Neural crest cell (in vitro differentiated cells): Measurements from ENCODE around the gene CASTOR1. TPM values are rescaled to one million over a fixed set of nuclear protein-coding genes. Genes with fewer than 3 reads are reported as not detected.
A peak's percentile ranks its signal among the peaks of the same experiment; 100 is the strongest.

Source experiments
- DNase-seq: peaks from one replicate; pipeline ENCODE4 v3.0.0; 2021; ENCODE audit warnings: low read depth, mixed read lengths, low spot score
- H3K27ac Mint-ChIP-seq: one replicate; pipeline ENCODE4 v1.8.0; 2021; ENCODE audit warnings: mild to moderate bottlenecking, mixed read lengths; ENCODE audit not compliant: unreplicated experiment
- H3K27me3 Mint-ChIP-seq: 2 replicates; pipeline ENCODE4 v1.8.0; 2021; ENCODE audit warnings: low read depth, mild to moderate bottlenecking, mixed read lengths
- H3K36me3 Mint-ChIP-seq: 2 replicates; pipeline ENCODE4 v1.8.0; 2021; ENCODE audit warnings: low read depth, mild to moderate bottlenecking, mixed read lengths
- H3K4me1 Mint-ChIP-seq: 2 replicates; pipeline ENCODE4 v1.8.0; 2021; ENCODE audit warnings: mixed read lengths
- H3K4me3 Mint-ChIP-seq: one replicate; pipeline ENCODE4 v1.8.0; 2021; ENCODE audit warnings: mild to moderate bottlenecking, mixed read lengths
- H3K9me3 Mint-ChIP-seq: 2 replicates; pipeline ENCODE4 v1.8.0; 2021; ENCODE audit warnings: mixed read lengths
- total RNA-seq: library from RNA; stranded (reverse); gene quantifications from 2 replicates; pipeline ENCODE4 v1.2.1, GENCODE V29; 2021
- TF ChIP-seq, protein P1 (sequence below): fragments of 200-600 bp; sonication (generic); conservative IDR thresholded peaks from 2 replicates; pipeline ENCODE4 v1.5.0; 2021; ENCODE audit warnings: antibody characterized with exemption, mild to moderate bottlenecking

CASTOR1 gene
- total RNA-seq, 1 donor from 2014 or later = 6.2 TPM

DNA sequence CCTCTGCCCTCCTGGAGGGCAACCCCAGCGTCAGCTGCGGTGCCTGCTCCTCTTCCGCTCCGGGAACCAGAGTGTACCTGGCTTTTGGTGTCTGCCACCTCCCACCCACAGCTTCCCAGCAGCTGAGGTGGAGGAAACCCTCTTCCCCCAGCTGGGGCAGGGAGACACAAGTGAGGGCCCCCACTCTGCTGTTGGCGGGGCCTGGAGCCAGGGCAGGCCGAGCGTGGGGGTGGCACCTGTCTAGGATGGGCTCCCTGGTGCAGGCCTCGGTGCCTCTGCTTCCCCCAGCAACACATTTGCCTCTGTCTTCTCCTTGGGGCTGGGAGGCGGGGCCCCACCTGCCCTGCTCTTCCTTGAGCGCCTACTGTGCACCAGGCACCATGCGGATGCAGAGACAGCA is 29.0 kb downstream of the CASTOR1 start:
- Mint-ChIP-seq H3K36me3 (no peaks in the 10 kb centered on the region), H3K9me3 (no peaks in the 10 kb centered on the region), H3K27ac (no peak overlapping the region), H3K27me3 (no peaks in the 10 kb centered on the region), H3K4me3 (no peak overlapping the region), H3K4me1 (peaks cover 15% of the 10 kb centered on the region)
- no peak for DNase-seq
- TF ChIP-seq, protein P1, sequence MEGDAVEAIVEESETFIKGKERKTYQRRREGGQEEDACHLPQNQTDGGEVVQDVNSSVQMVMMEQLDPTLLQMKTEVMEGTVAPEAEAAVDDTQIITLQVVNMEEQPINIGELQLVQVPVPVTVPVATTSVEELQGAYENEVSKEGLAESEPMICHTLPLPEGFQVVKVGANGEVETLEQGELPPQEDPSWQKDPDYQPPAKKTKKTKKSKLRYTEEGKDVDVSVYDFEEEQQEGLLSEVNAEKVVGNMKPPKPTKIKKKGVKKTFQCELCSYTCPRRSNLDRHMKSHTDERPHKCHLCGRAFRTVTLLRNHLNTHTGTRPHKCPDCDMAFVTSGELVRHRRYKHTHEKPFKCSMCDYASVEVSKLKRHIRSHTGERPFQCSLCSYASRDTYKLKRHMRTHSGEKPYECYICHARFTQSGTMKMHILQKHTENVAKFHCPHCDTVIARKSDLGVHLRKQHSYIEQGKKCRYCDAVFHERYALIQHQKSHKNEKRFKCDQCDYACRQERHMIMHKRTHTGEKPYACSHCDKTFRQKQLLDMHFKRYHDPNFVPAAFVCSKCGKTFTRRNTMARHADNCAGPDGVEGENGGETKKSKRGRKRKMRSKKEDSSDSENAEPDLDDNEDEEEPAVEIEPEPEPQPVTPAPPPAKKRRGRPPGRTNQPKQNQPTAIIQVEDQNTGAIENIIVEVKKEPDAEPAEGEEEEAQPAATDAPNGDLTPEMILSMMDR = no peak

DNA sequence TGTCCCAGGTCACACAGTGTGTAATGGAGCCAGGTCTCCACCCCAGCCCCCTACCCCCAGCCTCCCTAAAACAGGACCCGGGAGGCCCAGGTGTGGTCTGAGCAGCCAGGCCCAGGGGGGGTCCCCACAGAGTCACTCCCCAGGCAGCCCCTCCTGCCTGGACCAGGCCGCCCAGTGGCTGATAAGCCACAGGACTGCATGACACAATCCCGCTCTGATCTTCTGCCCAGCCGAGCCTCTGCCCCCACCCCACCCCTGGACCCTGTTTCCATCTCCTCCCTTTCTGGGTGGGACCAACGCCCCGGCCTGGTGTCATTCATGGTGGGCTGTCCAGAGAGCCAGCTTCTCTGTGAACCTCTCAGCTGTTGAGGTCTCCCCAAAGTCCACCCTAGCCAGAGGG is 35.0 kb downstream of the CASTOR1 start:
- TF ChIP-seq, protein P1 = no peak
- peaks cover 21% of the 10 kb centered on the region for H3K27me3 Mint-ChIP-seq
- H3K4me3 Mint-ChIP-seq = no peak overlapping the region
- no peaks in the 10 kb centered on the region for H3K36me3 Mint-ChIP-seq
- H3K27ac Mint-ChIP-seq = no peak overlapping the region
- no peak for DNase-seq
- H3K4me1 Mint-ChIP-seq = peaks cover 35% of the 10 kb centered on the region
- H3K9me3 Mint-ChIP-seq = no peaks in the 10 kb centered on the region

DNA sequence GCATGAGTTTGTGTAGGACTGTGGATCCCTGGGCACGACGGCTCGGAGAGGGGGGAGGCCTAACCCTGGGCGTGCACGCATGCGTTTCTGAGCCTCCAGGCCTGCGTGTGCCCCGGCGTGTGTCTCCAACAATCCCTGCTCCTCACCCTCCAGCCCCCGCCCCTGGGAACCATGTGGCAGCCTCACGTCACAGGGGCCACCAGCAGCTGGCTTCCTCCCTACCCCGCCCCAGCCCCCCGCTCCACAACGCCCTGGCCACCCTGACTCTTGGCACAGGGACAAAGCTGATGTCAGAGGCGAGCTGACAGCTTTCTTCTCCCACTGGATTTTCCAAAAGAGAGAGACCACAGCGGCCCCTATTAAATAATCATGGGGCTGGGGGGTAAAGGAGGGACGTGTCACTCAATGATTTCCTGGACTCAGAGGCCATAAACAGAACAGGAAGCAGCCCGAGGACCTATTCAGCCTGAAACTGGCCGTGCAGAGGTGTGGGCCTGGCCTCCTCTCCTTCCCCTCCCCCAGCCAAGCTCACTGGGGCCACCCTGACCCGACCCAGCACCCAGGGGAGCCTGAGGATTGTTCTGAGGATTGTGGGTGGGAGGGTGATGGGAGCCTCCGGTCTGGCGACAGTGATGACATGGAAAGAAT is 36.0 kb downstream of the CASTOR1 start:
- H3K27ac Mint-ChIP-seq = peak overlapping the region; percentile 71
- H3K9me3 Mint-ChIP-seq = no peaks in the 10 kb centered on the region
- H3K27me3 Mint-ChIP-seq = peaks cover 25% of the 10 kb centered on the region
- TF ChIP-seq, protein P1 = no peak
- H3K36me3 Mint-ChIP-seq = no peaks in the 10 kb centered on the region
- no peak overlapping the region for H3K4me3 Mint-ChIP-seq
- DNase-seq = peak; percentile 53
- H3K4me1 Mint-ChIP-seq = peaks cover 41% of the 10 kb centered on the region

DNA sequence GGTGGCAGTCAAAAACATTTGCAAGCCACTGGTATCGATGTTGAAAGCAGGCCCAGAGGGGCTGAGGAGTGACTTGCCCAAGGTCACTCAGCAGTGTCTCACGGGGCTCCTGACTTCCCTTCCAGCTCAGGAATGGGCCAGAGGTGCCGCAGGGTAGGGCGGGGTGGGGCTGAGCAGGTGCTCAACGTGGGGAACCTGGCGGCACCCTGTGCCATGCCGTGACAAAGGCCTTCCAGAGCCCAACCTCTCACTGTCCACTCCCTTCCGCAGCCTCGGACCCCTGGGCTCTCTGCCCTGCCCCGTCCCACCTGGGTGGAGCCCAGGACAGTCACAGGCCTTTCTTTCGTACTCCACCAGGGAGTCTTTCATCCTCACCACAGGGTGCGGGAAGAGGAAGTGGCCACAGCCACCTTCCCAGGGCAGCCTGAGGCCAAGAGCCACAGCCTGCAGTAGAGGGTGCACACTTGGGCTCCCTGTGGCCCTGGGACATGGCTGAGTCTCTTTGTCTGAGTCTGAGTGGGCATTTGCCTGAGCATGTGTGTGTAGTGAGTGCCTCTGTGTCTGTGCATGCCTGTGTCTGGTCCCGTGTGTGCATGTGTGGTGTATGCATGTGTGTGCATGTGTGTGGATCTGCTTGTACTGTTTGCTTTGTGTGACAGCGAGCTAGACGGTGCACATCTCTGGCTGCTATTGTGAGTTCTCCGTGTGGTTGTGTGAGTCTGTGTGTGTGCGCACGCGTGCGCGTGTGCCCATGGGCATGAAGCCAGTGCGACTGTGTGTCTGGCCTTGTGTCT is 36.7 kb downstream of the CASTOR1 start:
- H3K9me3 Mint-ChIP-seq = no peaks in the 10 kb centered on the region
- H3K4me1 Mint-ChIP-seq = peaks cover 43% of the 10 kb centered on the region
- no peak overlapping the region for H3K4me3 Mint-ChIP-seq
- H3K27ac Mint-ChIP-seq = peak overlapping the region; percentile 71
- no peak for DNase-seq
- H3K27me3 Mint-ChIP-seq = peaks cover 32% of the 10 kb centered on the region
- TF ChIP-seq, protein P1 = no peak
- no peaks in the 10 kb centered on the region for H3K36me3 Mint-ChIP-seq

DNA sequence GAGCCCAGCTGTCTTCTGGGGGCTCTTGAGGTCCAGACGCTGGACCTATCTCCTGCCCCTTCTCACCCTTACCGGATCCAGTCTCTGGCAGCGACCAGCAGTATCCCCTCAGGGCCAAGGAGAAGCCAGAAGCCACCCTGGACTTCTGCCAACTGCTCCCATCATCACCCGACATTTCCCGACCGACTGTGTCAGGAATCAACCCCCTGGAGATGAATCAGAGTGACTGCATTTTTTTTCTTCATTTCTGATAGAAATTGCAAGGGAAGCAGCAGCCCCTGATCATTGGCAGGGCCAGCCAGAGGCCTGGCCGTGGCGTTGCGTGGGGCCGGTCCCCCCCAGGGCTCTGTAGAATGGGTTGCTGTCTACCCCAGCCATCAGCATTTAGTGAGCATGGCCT is 37.6 kb downstream of the CASTOR1 start:
- no peaks in the 10 kb centered on the region for H3K9me3 Mint-ChIP-seq
- H3K36me3 Mint-ChIP-seq = no peaks in the 10 kb centered on the region
- peaks cover 44% of the 10 kb centered on the region for H3K4me1 Mint-ChIP-seq
- no peak for DNase-seq
- TF ChIP-seq, protein P1 = no peak
- no peak overlapping the region for H3K27ac Mint-ChIP-seq
- peaks cover 41% of the 10 kb centered on the region for H3K27me3 Mint-ChIP-seq
- H3K4me3 Mint-ChIP-seq = no peak overlapping the region
